ENCODE data around the gene ZNF546. TPM values are rescaled to one million over a fixed set of nuclear protein-coding genes. Genes with fewer than 3 reads are reported as not detected.

Gene ZNF546
- 1.1 to 2.1 TPM (median 1.1 TPM) in 3 replicates for total RNA-seq (2021)
- Bru-seq, nascent RNA = percentile 40 among the genes with signal in this experiment
- long read RNA-seq, experiment 1, partial matches to known transcripts = 0 of 3 reads
- long read RNA-seq, experiment 1, other reads (novel, unspliced or antisense) = 2 of 3 reads
- long read RNA-seq, experiment 2 = 0 reads
- long read RNA-seq, experiment 3 = 0 reads

DNA sequence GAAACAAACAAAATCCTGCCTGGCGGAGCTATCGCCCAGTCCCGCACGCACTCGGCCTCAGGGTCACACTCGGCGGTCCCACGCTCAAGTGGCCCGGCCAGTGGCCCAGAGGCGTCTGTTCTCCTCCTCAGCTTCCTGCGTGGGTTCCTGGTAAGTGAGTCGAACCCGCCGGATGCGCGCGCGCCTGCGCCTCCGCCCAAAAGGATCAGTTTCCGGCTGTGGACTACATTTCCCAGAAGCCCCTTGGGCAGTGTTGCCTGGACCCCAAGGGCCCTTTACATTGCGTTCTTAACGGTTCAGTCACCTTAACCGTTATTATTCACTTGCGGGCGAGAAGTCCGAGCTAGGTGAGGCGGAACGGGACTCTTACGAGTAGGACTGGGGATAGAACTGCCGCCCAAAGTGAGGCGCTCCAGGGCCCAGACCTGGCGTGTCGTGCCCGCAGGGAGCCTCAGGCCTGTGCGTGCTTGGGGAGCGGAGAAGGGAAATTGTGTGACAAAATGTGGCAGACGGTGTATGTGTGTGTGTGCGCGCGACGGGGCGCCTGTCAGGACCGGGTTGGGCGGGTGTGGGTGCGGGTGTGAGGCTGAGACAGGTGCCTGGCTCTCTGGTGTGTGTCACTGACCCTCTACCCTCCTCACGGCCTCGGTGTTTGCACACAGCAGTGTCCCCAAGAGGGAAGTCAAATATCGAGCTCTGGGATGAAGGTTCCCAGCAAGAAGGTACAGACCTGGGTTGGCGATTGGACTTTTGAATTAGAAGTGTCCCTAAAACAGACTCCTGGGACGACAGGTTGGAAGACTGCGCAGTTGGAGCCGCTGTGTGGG, at the start of gene ZNF546:
Gene ZNF546, plus strand, starts transcription at position 250 of the 827 bp plus-strand sequence. CDS start 1,267 bp downstream, outside the sequence.
- Mint-ChIP-seq H3K4me3 (peak within 1 kb of the TSS; percentile 99), H3K27me3 (ENCODE audit: low read depth) (no peaks in the 10 kb centered on the region), H3K27ac (peak within 1 kb of the TSS; percentile 91), H3K36me3 (peaks cover 21% of the 10 kb centered on the region), H3K9me3 (peaks cover 25% of the 10 kb centered on the region), H3K4me1 (peaks cover 14% of the 10 kb centered on the region)
- peak; percentile 95 for ATAC-seq
- DNase-seq (ENCODE audit: low spot score) = peak; percentile 71
- ChIA-PET CTCF (interaction anchor here (1.0 to 1.1 kb wide), 4 partner anchors 26 to 221 kb away, joined by 3 to 4 read pairs (median 3); partner anchors contain the start of genes PSMC4, TTC9B and ZNF780A), POLR2A (interaction anchor here (1.7 kb wide), 1 partner anchor 26 kb away, joined by 5 read pairs; the partner anchor contains the start of gene PSMC4)
- TF ChIP-seq MLX (CRISPR knock-in tag; IDR thresholded peaks at IDR 0.05) (no peak), MYBL2 (CRISPR knock-in tag; IDR thresholded peaks at IDR 0.05) (peak; percentile 85), NR2C2 (CRISPR knock-in tag; IDR thresholded peaks at IDR 0.05) (0 out of 2 replicates have a peak, but pooled peaks have one; percentile 6), SMAD4 (CRISPR knock-in tag; IDR thresholded peaks at IDR 0.05) (no peak), SOX15 (CRISPR knock-in tag; IDR thresholded peaks at IDR 0.05) (no peak), ZNF423 (CRISPR knock-in tag; IDR thresholded peaks at IDR 0.05) (no peak), ATF2 (CRISPR knock-in tag; IDR thresholded peaks at IDR 0.05; ENCODE audit: borderline replicate concordance, low read depth) (no peak), IRF1 (CRISPR knock-in tag; IDR thresholded peaks at IDR 0.05) (no peak), FOXP1 (CRISPR knock-in tag; IDR thresholded peaks at IDR 0.05; ENCODE audit: borderline replicate concordance) (peak; percentile 56; the same call in 1 of the 2 replicates), GABPB1 (CRISPR knock-in tag; IDR thresholded peaks at IDR 0.05) (peak; percentile 57), SMAD3 (CRISPR knock-in tag; IDR thresholded peaks at IDR 0.05; ENCODE audit: borderline replicate concordance) (no peak), RELA (CRISPR knock-in tag; IDR thresholded peaks at IDR 0.05; ENCODE audit: borderline replicate concordance) (no peak), TCF7 (CRISPR knock-in tag; IDR thresholded peaks at IDR 0.05; ENCODE audit: low read depth) (no peak), CTCF (IDR thresholded peaks at IDR 0.05) (no peak), MAX (CRISPR knock-in tag; IDR thresholded peaks at IDR 0.05) (peak; percentile 58), KAT7 (CRISPR knock-in tag; IDR thresholded peaks at IDR 0.05; ENCODE audit: borderline replicate concordance) (0 out of 2 replicates have a peak, but pooled peaks have one; percentile 54), ZNF396 (CRISPR knock-in tag; IDR thresholded peaks at IDR 0.05; ENCODE audit: borderline replicate concordance) (no peak), TEAD4 (CRISPR knock-in tag; IDR thresholded peaks at IDR 0.05) (0 out of 2 replicates have a peak, but pooled peaks have one; percentile 50), ZNF671 (CRISPR knock-in tag; IDR thresholded peaks at IDR 0.05) (no peak), TEAD1 (CRISPR knock-in tag; IDR thresholded peaks at IDR 0.05) (no peak)
- TF ChIP-seq, protein P1, sequence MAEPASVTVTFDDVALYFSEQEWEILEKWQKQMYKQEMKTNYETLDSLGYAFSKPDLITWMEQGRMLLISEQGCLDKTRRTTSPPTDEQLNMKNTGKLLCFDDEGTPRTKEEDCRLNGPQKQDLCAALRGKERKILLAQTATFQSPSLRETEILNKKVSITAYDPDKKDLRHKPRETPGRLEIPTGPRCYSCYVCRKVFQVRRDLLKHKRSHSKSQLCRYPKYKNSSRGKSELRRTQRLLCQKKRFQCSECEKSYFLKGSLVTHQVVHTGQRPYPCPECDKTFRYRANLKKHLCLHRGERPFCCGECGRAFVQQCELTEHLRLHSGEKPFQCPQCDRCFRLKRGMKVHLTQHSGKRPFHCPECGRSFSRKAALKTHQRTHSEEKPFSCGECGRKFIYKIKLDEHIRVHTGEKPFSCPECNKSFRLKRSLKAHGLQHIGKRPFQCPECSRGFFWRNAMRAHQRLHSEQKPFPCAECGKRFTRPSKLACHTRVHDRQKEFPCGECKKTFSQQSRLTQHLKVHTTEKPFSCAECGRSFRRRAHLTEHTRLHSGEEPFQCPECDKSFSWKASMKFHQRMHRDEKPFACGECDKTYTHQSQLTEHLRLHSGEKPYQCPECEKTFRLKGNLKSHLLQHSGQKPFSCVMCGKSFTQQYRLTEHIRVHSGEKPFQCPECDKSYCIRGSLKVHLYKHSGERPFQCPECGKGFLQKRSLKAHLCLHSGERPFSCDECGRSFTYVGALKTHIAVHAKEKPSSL (CRISPR knock-in tag; conservative IDR thresholded peaks at IDR 0.05) = no peak
- TF ChIP-seq, protein P2, sequence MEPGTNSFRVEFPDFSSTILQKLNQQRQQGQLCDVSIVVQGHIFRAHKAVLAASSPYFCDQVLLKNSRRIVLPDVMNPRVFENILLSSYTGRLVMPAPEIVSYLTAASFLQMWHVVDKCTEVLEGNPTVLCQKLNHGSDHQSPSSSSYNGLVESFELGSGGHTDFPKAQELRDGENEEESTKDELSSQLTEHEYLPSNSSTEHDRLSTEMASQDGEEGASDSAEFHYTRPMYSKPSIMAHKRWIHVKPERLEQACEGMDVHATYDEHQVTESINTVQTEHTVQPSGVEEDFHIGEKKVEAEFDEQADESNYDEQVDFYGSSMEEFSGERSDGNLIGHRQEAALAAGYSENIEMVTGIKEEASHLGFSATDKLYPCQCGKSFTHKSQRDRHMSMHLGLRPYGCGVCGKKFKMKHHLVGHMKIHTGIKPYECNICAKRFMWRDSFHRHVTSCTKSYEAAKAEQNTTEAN (CRISPR knock-in tag; IDR thresholded peaks at IDR 0.05) = peak; percentile 53; the same call in 1 of the 2 replicates
- TF ChIP-seq, protein P3, sequence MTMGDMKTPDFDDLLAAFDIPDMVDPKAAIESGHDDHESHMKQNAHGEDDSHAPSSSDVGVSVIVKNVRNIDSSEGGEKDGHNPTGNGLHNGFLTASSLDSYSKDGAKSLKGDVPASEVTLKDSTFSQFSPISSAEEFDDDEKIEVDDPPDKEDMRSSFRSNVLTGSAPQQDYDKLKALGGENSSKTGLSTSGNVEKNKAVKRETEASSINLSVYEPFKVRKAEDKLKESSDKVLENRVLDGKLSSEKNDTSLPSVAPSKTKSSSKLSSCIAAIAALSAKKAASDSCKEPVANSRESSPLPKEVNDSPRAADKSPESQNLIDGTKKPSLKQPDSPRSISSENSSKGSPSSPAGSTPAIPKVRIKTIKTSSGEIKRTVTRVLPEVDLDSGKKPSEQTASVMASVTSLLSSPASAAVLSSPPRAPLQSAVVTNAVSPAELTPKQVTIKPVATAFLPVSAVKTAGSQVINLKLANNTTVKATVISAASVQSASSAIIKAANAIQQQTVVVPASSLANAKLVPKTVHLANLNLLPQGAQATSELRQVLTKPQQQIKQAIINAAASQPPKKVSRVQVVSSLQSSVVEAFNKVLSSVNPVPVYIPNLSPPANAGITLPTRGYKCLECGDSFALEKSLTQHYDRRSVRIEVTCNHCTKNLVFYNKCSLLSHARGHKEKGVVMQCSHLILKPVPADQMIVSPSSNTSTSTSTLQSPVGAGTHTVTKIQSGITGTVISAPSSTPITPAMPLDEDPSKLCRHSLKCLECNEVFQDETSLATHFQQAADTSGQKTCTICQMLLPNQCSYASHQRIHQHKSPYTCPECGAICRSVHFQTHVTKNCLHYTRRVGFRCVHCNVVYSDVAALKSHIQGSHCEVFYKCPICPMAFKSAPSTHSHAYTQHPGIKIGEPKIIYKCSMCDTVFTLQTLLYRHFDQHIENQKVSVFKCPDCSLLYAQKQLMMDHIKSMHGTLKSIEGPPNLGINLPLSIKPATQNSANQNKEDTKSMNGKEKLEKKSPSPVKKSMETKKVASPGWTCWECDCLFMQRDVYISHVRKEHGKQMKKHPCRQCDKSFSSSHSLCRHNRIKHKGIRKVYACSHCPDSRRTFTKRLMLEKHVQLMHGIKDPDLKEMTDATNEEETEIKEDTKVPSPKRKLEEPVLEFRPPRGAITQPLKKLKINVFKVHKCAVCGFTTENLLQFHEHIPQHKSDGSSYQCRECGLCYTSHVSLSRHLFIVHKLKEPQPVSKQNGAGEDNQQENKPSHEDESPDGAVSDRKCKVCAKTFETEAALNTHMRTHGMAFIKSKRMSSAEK (CRISPR knock-in tag; IDR thresholded peaks at IDR 0.05; ENCODE audit: borderline replicate concordance) = no peak

Measured in WTC11 (cell line).